GM18505 (cell line): ENCODE measurements around the gene PAEP.
"Not testable (repeated sequence)": the region's sequence is repeated elsewhere in the genome, so short reads cannot be mapped to it uniquely, and the experiment has no call there.

Experiments used
- ATAC-seq: cut with Tn5 transposase; IDR thresholded peaks from one replicate; pipeline ENCODE4 v1.9.1; 2021; ENCODE audit not compliant: unreplicated experiment
- POLR2A ChIP-seq: IDR thresholded peaks from 4 replicates; pipeline ENCODE4 v1.6.1; 2011; ENCODE audit warnings: borderline replicate concordance; ENCODE audit not compliant: insufficient read depth, insufficient read length; ENCODE audit errors: extremely low read depth

PAEP gene

DNA sequence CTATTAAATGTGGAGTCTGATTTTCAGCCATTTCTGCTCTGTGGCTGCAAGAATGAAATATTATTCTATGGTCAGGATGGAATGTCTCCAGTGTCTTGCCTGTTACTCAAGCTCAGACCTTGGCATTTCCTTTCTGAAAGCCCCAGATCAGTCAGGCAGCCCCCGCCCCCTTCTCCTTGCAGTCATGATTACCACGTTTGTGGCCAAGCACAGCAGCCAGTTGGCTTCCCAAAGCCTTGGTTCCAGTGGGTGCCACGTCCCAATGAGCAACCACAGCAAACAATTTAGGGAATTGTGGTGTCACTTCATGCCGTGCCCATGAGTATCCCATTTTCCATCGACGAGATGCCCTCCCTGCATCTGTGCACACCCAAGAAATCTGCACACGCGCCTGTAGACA is 25.3 kb upstream of the PAEP start:
- ATAC-seq, result no peak
- TF ChIP-seq POLR2A, result no peak

DNA sequence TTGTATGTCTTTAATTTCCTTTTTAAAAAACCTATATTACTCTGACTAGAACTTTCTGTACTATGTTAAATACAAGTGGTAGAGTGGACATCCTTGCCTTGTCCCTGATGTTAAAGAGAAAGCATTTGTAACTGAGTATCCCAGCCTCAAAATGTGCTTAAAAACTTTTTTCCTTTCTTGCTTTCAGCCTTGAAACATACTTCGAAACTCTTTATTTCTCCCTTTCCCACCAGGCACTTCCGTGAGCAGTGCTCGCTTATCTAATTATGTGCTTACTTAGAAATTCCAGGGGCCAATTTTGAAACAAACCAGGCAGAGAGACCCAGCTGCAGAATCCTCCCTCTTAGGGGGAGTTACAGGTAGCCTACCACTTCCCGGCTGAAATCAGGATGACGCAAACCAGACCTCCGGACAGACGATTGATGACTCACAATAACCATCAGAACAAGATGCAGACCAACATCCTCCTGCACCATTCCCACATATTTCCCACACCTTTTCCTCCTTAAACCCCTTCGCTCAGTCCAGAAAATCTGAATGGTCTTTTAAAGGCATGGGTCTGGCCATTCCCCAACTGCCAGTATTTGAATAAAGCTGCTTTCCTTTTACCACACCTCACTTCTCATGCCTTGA is 18.2 kb upstream of the PAEP start:
- not testable (repeated sequence) for ATAC-seq

- no peak for TF ChIP-seq POLR2A
- no peak for ATAC-seq
Measured at GRCh38 chr9:135544981-135545635, 16.4 kb upstream of the PAEP start.

DNA sequence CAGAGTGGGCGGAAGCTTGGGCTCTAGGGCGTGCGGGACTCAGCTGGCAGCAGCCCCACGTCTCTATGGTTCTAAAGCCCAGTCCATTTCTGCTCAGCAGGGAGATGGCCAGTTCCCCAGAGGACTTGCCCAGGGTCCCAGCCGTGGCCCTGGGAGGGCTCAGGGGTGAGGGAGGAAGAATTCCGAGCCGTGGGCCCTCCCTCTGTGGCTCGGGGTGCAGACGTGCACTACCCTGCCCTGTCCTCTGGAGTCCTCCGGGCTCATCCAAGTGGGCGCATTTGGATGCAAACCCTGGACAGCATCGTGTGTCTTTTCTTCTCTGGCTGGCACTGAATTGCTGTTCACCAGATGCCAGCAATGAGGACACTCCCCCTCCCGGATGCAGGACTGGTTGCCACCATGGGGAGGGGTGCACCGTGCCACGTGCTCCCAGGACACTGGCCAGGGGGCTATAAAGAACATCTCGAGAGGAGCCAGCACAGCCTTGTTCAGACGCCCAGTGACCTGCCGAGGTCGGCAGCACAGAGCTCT is 15.8 kb upstream of the PAEP start, which contains the start of gene OBP2A:
TSS of gene OBP2A (plus strand) at position 481 of the 531 bp plus-strand sequence. CDS start 55 bp downstream, outside the sequence.
- ATAC-seq, result not testable (repeated sequence)

DNA sequence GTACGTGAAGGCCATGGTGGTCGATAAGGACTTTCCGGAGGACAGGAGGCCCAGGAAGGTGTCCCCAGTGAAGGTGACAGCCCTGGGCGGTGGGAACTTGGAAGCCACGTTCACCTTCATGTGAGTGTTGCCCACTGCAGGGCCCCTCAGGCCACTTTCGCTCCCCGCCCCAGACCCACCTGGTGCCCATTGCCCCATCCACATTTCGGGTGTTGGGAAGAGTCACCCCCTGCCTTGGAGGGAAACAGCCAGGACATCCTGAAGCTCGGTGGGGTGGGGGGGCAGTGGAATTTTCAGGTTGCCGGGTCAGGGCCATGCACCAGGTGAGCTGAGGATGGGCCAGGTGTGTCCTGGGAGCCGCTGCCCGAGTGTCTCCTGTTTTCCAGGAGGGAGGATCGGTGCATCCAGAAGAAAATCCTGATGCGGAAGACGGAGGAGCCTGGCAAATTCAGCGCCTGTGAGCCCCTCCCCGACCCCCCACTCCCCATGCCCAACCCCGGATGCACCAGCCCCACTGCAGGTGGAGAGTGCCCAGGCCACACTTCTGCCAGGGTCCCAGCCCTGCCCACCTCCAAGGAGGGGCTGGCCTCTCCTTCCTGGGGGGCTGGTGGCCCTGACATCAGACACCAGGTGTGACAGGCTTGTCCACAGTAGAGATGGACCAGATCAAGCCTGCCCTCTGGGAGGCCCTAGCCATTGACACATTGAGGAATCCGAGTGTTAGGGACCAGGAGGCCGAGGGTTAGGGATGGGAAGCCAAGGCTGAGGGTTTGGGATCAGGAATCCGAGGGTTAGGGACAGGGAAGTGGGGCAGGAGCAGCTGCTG is 14.6 kb upstream of the PAEP start:
- not testable (repeated sequence) for ATAC-seq

DNA sequence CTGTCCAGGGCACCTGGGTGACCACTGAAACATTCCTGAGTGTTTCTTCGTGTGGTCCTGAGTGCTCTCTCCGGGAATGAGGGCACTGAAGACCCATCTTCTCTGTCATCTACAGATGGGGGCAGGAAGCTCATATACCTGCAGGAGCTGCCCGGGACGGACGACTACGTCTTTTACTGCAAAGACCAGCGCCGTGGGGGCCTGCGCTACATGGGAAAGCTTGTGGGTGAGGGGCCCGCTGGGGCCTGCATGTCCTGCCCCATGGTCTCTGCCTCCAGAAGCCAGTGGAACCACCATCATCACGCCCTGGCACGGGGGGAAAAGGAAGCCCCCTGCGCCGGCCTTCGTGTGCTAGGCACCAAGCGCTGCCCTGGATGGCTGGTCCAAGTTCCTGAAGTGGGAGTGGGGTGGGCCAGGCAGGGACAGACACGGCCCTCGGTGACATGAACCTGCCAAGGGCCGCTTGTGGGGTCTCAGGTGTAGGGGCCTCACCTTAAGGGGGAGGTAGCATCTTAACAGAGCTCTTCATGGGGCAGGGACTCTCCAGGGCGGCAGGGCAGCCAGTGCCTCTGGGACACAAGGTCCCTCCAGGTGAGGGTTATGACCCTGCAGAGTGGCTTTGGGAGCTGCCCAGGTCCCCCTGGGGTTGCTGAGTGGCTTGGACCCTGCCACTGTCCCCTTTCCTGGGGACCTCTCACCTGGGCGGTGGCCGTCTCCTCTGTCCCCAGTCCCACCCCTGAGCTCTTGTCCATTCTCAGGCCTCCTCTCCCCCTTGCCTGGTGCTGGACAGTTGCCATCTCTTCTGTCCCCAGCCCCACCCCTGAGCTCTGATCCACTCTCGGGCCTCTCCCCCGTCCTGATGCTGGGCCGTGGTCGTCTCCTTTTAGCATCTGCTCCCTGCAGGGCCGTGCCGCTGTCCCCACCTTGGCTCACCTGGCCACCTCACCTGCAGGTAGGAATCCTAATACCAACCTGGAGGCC is 13.5 kb upstream of the PAEP start:
- no peak for TF ChIP-seq POLR2A
- no peak for ATAC-seq

DNA sequence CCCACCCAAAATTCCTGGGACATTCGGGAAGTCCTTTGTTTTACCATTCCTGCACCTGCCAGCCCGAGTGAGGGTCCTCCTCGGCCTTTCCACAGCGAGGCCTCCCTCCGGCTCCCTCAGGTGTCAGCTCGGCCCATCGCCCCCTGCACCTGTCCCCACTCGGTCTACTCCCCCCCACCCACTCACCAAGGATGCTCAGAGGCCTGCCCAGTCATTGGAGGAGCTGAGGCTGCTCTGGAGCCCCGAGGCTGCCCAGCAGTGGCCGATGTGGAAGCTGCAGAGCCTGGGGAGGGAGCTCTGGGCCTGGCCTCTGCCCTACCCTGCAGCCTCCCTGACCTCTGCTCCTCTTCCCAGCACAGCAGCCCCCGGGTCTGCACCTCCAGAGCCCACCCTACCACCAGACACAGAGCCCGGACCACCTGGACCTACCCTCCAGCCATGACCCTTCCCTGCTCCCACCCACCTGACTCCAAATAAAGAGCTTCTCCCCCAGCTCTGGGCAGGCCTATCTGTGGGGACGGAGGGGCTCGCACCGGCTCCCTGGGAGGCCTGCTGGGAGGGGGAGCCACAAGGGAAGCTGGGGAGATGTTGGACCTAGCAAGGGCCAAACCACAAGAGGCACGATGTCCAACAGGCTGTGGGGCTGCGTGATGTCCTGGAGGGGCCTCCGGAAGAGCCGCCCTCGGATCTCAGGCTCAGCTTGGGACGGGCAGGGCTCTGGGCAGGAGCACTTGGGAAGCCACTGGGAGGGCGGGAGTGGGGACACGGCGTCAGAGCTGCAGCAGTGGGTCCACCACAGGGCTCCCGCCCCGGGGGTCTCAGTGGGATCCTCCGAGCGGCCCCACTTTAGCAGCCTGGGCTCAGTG is 11.8 kb upstream of the PAEP start:
- not testable (repeated sequence) for ATAC-seq

- no peak for TF ChIP-seq POLR2A
- ATAC-seq, result no peak
Measured at GRCh38 chr9:135550344-135550918, 11.1 kb upstream of the PAEP start.

- ATAC-seq, result no peak
- no peak for TF ChIP-seq POLR2A
Measured at GRCh38 chr9:135551031-135551430, 10.5 kb upstream of the PAEP start.

- no peak for TF ChIP-seq POLR2A
- ATAC-seq, result no peak
Measured at GRCh38 chr9:135551456-135551855, 10.1 kb upstream of the PAEP start.

DNA sequence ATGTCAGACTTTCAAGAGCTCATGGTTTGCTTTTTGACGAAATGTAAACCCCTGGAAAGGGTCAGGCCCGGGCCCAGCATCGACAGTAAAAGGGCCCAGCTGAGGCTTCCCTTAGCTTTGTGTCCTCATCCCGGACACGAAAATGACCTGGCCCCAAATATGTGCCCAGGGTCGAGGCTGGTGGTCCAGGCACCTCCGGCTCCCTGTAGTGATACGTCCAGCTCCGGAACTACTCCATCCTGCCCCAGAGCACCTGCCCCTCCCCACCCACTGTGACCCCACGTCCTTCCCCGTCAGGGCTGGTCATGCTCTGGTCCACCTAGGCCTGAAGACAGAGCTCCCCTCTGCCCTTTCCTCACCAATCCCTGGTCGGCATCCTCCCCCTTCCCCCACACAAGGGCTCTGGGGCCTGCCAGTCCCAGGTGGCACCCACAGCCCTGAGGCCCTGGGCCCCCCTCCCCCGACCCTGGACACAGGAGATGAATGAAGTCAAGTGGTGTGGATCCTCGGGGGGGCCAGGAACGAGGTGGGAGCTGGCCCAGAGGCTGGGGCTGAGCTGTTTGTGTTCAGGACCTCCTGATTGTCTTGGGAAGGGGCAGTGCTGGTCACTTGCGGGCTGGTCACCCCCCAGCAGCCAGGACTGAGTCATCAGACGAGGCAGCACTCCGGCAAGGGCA is 9.4 kb upstream of the PAEP start:
- ATAC-seq, result no peak
- TF ChIP-seq POLR2A, result no peak

DNA sequence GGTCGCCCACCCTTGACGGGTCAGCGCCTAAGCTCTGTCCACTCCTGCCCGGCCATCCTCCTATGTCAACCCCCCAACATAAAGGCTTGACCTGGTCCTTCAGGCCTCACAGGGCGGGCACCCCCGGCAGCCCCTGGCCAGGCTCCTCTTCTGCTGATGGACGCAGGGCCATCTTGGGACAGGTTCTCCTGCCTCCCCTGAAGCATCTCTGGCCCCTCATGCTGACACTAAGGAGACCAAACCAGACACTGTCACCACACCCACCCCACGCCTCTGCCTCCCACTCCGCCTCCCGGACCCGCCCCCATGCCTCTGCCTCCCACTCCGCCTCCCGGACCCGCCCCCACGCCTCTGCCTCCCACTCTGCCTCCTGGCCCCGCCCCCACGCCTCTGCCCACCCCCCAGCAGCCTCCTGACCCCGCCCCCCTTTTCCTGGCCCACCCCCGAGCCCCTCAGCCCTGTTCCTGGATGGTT is 8.8 kb upstream of the PAEP start:
- TF ChIP-seq POLR2A, result no peak
- no peak for ATAC-seq
